22Rv1 (cell line): Measurements from ENCODE around the gene GJB3.

Source experiments
- H3K27ac ChIP-seq: fragments of 450-650 bp; 2 replicates; pipeline ENCODE4 v1.5.1; 2017
- ZFX ChIP-seq: fragments of 450-650 bp; IDR thresholded peaks from 2 replicates; pipeline ENCODE4 v1.6.1; 2017; ENCODE audit warnings: antibody characterized with exemption, borderline replicate concordance
- TF ChIP-seq, protein P1 (sequence below): fragments of 450-650 bp; IDR thresholded peaks from 2 replicates; pipeline ENCODE4 v1.5.1; 2017; ENCODE audit warnings: mild to moderate bottlenecking

GJB3 gene

DNA sequence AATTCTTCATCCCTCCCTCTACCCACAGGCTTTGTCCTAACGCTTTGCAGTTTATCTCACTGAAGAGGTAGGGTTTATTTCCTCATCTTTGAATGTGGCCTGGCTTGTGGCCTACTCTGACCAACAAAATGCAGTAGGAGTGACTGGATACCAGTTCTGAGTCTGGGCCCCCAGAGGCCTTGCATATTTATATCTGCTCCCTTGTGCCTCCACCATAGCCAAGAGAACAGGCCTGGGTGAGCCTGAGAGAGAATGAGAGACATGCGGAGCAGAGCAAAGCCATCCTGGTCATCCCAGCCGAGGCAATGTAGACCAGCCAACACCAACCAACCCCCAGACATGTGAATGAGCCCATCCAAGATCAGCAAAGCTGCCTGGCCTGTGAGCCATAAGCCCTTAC, 48.2 kb downstream of the GJB3 start:
- no peak overlapping the region for H3K27ac ChIP-seq
- no peak for TF ChIP-seq ZFX
- TF ChIP-seq, protein P1, sequence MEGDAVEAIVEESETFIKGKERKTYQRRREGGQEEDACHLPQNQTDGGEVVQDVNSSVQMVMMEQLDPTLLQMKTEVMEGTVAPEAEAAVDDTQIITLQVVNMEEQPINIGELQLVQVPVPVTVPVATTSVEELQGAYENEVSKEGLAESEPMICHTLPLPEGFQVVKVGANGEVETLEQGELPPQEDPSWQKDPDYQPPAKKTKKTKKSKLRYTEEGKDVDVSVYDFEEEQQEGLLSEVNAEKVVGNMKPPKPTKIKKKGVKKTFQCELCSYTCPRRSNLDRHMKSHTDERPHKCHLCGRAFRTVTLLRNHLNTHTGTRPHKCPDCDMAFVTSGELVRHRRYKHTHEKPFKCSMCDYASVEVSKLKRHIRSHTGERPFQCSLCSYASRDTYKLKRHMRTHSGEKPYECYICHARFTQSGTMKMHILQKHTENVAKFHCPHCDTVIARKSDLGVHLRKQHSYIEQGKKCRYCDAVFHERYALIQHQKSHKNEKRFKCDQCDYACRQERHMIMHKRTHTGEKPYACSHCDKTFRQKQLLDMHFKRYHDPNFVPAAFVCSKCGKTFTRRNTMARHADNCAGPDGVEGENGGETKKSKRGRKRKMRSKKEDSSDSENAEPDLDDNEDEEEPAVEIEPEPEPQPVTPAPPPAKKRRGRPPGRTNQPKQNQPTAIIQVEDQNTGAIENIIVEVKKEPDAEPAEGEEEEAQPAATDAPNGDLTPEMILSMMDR: no peak

DNA sequence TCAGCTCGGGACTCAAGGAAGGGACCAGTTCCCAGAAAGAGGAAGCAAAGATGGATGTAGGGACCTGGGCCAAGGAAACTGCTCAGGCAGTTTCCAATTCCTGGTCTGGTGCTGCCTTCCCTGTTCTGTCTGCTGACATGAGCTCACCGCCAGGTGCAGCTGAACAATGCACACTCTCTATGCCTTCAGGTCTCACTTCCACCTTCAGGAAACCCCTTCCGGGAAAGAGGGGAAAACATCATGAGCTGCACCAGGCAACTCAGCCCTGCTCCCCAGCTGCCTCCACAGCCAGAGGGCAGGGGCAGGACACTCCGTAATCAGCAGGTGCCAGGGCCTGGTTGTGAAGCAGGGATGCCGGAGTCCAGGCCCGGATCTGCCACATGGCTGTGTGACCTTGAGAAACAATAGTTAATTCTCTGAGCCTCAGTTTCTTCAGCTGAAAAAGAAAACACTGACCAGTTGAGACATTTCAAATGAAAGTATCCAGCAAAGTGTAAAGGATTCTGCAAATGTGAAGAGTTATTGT, 50.8 kb downstream of the GJB3 start:
- no peak for TF ChIP-seq ZFX
- TF ChIP-seq, protein P1: no peak
- H3K27ac ChIP-seq: no peak overlapping the region

DNA sequence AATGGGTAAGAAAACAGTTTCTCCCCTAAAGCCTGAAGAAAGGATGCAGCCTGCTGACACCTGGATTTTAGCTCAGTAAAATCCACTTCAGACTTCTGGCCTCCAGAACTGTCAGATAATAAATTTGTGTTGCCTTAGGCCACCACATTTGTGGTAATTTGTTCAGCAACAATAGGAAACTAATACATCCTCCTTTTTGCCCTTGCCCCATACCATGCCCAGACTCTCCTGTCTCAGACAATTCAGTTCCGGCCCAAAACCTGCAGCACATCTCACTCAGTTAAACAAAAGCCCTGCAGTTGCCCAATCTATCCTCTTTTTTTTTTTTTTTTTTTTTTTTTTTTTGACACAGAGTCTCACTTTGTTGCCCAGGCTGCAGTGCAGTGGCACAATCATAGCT, 52.7 kb downstream of the GJB3 start:
- no peak for TF ChIP-seq ZFX
- TF ChIP-seq, protein P1: no peak
- H3K27ac ChIP-seq: no peak overlapping the region
